HFF-Myc (cell line): ENCODE results near the gene RYR2.

ENCODE experiments used
- DNase-seq: peaks from one replicate; pipeline ENCODE4 v3.0.0-alpha.2; 2011; ENCODE audit warnings: low read depth; ENCODE audit errors: extremely low read depth
- H3K4me3 ChIP-seq: replicated peaks from 2 replicates; pipeline ENCODE4 v1.5.1; 2011; ENCODE audit warnings: low read depth, mild to moderate bottlenecking, control low read depth, low read length
- CTCF ChIP-seq: IDR thresholded peaks from 2 replicates; pipeline ENCODE4 v1.5.1; 2012; ENCODE audit warnings: mild to moderate bottlenecking, low read depth, low read length, control low read depth; ENCODE audit errors: missing control alignments

Gene RYR2

GRCh38 chr1:237670302-237670701, 628.3 kb downstream of the RYR2 start:
- no peak overlapping the region for H3K4me3 ChIP-seq
- TF ChIP-seq CTCF: no peak
- DNase-seq: no peak

- no peak for TF ChIP-seq CTCF
- no peak for DNase-seq
- no peak overlapping the region for H3K4me3 ChIP-seq
Observed at GRCh38 chr1:237671262-237671661, 629.3 kb downstream of the RYR2 start.

GRCh38 chr1:237671935-237672334, 630.0 kb downstream of the RYR2 start:
- no peak overlapping the region for H3K4me3 ChIP-seq
- TF ChIP-seq CTCF: no peak
- no peak for DNase-seq

GRCh38 chr1:237672748-237673147, 630.8 kb downstream of the RYR2 start:
- TF ChIP-seq CTCF: no peak
- no peak overlapping the region for H3K4me3 ChIP-seq
- DNase-seq: no peak

GRCh38 chr1:237673631-237674030, 631.6 kb downstream of the RYR2 start:
- no peak for TF ChIP-seq CTCF
- no peak overlapping the region for H3K4me3 ChIP-seq
- DNase-seq: no peak

GRCh38 chr1:237677979-237678378, 636.0 kb downstream of the RYR2 start:
- TF ChIP-seq CTCF: no peak
- DNase-seq: no peak
- H3K4me3 ChIP-seq: no peak overlapping the region

- TF ChIP-seq CTCF: no peak
- H3K4me3 ChIP-seq: no peak overlapping the region
Observed at GRCh38 chr1:237679687-237680086, 637.7 kb downstream of the RYR2 start.

More at GRCh38 chr1:237679687-237680086, 637.7 kb downstream of the RYR2 start:
- no peak for DNase-seq
